Measurements from ENCODE around the gene VSTM2B.

GRCh38 chr19:29508181-29508580 lies 17.6 kb upstream of the VSTM2B start:
- TF ChIP-seq REST (IDR thresholded peaks at IDR 0.05; ENCODE audit: low read depth, low read length) = no peak
- no peak for TF ChIP-seq CTCF (IDR thresholded peaks at IDR 0.05)
- no peak for TF ChIP-seq POLR2AphosphoS5 (IDR thresholded peaks at IDR 0.05; ENCODE audit: low read depth, low read length)
- no peak for TF ChIP-seq SIN3A (IDR thresholded peaks at IDR 0.05; ENCODE audit: borderline replicate concordance, low read depth, low read length)
- no peak for TF ChIP-seq FOXJ3 (CRISPR knock-in tag; IDR thresholded peaks at IDR 0.05)
- TF ChIP-seq USF2 (IDR thresholded peaks at IDR 0.05; ENCODE audit: borderline replicate concordance, low read depth, low read length) = no peak
- no peak for TF ChIP-seq EZH2phosphoT487 (IDR thresholded peaks at IDR 0.05; ENCODE audit: borderline replicate concordance, low read depth)
- TF ChIP-seq RCOR1 (IDR thresholded peaks at IDR 0.05; ENCODE audit: low read length) = no peak
